Ammon's horn (tissue), 1 donor: ENCODE measurements around the gene LRRC1.

Source experiments
- DNase-seq: peaks from one replicate; pipeline ENCODE4 v3.0.0-alpha.2; 2016; ENCODE audit warnings: low spot score

LRRC1 gene

DNA sequence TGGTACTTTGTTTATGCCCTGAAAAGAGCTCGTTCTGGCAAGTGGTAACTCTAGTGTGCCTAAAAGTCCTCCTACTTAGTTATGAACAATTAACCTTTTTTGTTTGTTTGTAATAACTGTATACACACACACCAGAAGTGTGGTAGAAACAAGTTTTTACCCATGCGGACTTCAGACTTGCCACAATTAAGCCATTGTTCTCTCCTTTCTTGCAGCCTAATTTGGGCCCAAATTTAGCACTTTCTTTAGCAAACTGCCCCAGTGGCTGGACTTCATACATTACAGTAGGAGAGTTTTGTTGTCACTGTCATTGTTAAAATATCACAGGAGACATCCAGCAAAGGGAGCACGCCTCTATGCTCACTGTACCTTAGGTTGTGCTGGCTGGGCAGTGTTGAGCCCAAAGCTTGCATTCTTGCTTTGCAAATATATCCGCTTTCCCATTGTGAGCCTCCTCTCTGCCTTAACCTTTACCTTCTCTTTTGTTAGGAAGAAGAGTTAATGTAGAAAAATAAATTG, 53.0 kb downstream of the LRRC1 start:
- no peak for DNase-seq

DNA sequence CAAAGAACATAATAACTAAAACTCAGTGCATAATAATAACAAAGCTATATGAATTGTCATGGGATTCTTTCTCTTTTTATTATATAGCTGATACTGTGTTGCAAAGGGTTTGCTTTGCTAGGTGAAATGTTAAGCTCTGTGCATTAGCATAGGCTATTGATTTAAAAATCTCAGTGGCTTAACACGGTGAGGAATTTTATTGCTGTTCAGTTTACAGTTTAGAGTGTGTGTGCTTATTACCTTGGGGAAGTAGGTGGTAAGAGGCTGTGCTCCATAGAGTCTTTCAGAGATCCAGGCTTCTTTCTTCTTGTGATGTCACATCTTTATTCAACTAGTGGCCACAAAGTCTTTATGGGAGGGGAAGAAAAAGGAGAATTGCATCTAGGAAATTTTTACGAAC, 55.7 kb downstream of the LRRC1 start:
- DNase-seq: no peak

DNA sequence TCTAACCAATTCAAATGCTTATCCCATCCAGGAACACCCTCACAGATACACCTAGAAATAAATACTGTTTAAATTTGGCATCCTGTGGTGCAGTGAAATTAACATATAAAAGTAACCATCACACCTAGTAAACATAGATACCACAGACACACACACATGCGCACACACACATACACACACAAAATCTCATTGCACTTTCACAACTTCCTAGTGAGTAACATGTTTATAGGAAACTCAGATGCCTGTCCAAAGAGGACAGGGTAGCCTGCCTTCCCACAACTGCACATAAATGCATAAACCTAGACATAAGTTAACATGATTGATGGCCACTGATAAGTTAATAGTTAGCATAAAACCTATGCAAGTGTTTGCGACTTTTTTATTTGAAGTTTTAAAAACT, 56.8 kb downstream of the LRRC1 start:
- no peak for DNase-seq

GRCh38 chr6:53852805-53853204, 58.0 kb downstream of the LRRC1 start:
- no peak for DNase-seq

GRCh38 chr6:53854843-53855567, 60.2 kb downstream of the LRRC1 start:
- no peak for DNase-seq

- DNase-seq: no peak
These were observed 61.1 kb downstream of the LRRC1 start for GRCh38 chr6:53855940-53856339.

GRCh38 chr6:53857318-53858094, 62.7 kb downstream of the LRRC1 start:
- DNase-seq: no peak

GRCh38 chr6:53858196-53858595, 63.4 kb downstream of the LRRC1 start:
- no peak for DNase-seq

GRCh38 chr6:53858913-53859312, 64.1 kb downstream of the LRRC1 start:
- DNase-seq: no peak

DNA sequence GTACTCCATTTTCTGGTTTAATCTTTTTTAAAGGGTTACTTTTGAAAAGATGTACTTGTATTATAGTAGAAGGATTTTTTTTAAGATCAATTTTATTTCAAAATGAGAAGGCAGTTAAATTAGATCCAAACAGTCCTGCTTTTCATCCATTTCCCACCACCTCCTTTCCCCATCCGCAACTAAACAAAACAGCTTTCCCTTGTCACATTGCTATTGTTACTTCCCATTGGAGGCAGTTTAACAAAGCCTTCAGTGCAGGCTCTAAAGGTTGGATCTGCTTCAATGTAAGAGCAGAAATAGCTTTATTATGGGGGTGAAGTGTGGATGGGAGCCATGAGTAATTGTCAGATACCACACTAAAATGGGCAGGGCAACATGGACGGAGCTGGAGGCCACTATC, 65.7 kb downstream of the LRRC1 start:
- no peak for DNase-seq

DNA sequence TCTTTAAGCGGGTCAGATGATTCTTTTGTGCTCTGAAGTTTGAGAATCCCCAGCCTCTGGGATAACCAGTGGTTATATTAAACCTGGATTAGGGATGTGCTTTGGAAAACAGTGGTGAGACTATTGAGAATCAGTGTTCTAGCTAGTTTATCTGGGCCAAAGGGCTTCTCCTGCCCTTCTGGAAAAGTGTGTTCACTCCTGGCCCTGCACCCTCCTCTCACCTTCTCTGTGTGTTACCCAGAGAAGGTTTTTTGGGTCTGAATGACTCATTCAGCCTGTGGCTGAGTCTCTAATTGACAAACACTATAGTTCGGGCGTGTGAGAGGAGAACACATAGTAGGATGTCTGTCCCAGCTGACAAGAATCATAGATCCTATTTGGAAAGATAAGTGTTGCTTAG, 66.7 kb downstream of the LRRC1 start:
- DNase-seq: no peak

DNA sequence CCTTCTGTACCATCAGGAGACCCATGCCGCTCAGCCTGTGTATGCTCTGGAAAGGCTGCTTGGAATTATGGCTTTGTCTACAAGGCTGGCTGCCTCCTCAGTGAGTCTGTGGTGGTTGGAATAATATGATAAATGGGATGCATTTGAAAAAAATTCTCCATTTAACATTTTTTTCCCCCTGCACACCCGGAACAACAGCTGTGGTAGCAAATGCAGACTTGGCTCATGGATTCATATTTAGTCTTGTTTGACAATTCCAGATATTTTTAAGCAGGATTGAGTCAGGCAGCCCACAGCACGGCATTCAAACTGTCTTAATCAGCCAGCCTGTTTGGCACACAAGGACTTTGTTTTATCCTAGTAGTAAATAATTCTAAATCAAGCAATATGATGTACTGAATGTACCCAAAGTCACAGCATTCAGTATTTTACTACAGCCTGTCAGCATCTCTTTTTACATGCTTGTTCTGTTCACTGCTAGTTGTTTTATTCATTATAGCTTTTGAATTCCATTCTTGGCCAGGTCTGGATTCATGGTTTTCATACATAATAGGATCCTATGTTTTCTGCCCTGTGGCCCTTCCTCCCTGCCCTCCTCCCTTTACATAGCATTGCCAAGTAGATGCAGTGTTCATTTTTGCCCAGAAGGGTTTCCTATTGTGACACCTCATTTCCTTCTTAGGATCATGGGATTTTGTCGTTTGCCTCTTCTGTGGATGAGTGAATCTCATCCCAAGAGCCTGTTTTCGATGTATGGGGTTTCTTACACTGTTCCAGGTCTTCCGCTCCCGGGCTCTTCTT, 68.1 kb downstream of the LRRC1 start:
- DNase-seq: peak; percentile 87

- DNase-seq: no peak
These were observed 70.0 kb downstream of the LRRC1 start for GRCh38 chr6:53864781-53865180.

GRCh38 chr6:53866226-53866625, 71.4 kb downstream of the LRRC1 start:
- DNase-seq: no peak

GRCh38 chr6:53868626-53869025, 73.8 kb downstream of the LRRC1 start:
- no peak for DNase-seq

GRCh38 chr6:53869964-53870363, 75.2 kb downstream of the LRRC1 start:
- DNase-seq: no peak

DNA sequence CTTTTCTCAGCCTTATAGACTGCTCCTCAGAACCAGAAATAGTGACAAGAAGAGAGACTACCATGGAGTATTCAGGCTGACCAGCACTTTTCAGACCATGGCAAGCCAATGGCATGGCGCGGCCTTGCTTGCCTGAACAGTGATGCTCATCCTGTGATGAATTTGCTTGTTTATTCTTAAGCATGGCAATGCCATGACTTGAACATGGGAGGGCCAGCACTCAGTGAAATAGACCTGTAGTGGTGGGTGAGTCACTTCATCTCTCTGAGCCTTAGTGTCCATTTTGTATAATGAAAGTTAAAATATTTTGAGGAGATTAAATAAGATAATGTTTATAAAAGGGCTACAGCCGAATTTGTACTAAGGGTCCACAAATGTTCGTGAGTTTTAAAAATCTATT, 79.1 kb downstream of the LRRC1 start:
- no peak for DNase-seq

DNA sequence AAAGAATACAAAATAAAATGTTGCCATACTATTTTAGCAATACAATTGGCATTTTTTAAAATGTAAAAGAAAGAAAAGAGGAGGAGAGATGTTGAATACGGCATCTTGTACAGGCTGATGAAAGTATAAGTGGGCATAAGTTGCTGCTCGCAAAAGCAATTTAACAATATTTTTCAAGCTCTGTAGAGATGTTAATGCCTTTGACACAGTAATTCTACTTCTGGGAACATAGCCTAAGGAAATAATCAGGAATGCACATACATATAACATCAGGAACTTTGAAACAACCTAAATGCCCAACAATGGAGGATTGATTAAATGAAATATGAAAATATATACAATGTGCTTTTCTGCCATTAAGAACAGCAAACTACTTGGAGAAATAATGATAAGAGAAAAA, 80.2 kb downstream of the LRRC1 start:
- no peak for DNase-seq

DNA sequence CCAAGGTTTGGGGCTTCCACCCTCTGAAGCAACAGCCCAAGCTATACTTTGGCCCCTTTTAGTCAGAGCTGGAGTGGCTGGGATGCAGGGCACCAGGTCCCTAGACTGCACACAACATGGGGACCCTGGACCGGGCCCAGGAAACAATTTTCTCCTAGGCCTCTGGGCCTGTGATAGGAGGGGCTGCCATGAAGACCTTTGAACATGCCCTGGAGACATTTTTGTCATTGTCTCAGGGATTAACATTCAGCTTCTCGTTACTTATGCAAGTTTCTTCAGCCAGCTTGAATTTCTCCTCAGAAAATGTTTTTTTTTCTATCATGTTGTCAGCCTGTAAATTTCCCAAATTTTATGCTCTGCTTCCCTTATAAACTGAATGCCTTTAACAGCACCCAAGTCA, 82.3 kb downstream of the LRRC1 start:
- no peak for DNase-seq

DNA sequence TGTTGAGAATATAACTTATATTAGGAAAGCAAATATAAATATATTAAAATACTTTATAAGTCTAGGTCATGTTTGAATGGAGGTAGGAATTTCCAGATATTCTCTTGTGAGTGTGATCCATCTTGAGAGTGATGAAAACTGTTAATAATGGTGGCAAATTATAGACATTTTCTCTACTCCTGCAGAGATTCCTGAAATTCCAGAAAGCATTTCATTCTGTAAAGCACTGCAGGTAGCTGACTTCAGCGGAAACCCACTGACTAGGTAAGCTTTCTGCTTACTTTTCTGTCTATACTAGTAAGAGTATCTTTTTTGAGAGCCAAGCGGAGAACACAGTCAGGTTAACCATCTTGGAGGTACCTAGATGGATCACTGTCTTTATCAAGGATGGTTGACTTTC, 84.0 kb downstream of the LRRC1 start:
- DNase-seq: no peak

GRCh38 chr6:53879608-53880007, 84.8 kb downstream of the LRRC1 start:
- DNase-seq: no peak

- no peak for DNase-seq
These were observed 92.5 kb downstream of the LRRC1 start for GRCh38 chr6:53887316-53887715.

GRCh38 chr6:53888931-53889330, 94.1 kb downstream of the LRRC1 start:
- no peak for DNase-seq
